HAP-1 (cell line): ENCODE results near the gene PYCR2.
"Not testable (repeated sequence)": the region's sequence is repeated elsewhere in the genome, so short reads cannot be mapped to it uniquely, and the experiment has no call there.

Experiments
- DNase-seq, 2 experiments: peaks; one replicate each; pipeline ENCODE4 v3.0.0-alpha.2; 2016 to 2020; ENCODE audit warnings: low spot score in 2 of 2
- H3K27me3 ChIP-seq: fragments of 250-450 bp; sonication (Bioruptor Pico); 2 replicates; pipeline ENCODE4 v1.5.1; 2020; ENCODE audit warnings: low read depth, mild to moderate bottlenecking, moderate library complexity
- H3K36me3 ChIP-seq: fragments of 250-450 bp; sonication (Bioruptor Pico); replicated peaks from 2 replicates; pipeline ENCODE4 v1.5.1; 2020; ENCODE audit warnings: mild to moderate bottlenecking
- H3K4me1 ChIP-seq: fragments of 250-450 bp; sonication (Bioruptor Pico); 2 replicates; pipeline ENCODE4 v1.5.1; 2020; ENCODE audit warnings: mild to moderate bottlenecking
- H3K4me3 ChIP-seq: fragments of 250-450 bp; sonication (Bioruptor Pico); 2 replicates; pipeline ENCODE4 v1.5.1; 2020; ENCODE audit warnings: mild to moderate bottlenecking, moderate library complexity
- H3K9me3 ChIP-seq: fragments of 250-450 bp; sonication (Bioruptor Pico); 2 replicates; pipeline ENCODE4 v1.5.1; 2020; ENCODE audit warnings: mild to moderate bottlenecking, moderate library complexity
- in situ Hi-C: fragments of 300-500 bp; cut with MboI; formaldehyde crosslinking; loops from 3 replicates; pipeline ENCODE4 v1.14.3; 2020; ENCODE audit warnings: low sequenced_read_pairs, inconsistent platforms, mixed read lengths

PYCR2 gene

DNA sequence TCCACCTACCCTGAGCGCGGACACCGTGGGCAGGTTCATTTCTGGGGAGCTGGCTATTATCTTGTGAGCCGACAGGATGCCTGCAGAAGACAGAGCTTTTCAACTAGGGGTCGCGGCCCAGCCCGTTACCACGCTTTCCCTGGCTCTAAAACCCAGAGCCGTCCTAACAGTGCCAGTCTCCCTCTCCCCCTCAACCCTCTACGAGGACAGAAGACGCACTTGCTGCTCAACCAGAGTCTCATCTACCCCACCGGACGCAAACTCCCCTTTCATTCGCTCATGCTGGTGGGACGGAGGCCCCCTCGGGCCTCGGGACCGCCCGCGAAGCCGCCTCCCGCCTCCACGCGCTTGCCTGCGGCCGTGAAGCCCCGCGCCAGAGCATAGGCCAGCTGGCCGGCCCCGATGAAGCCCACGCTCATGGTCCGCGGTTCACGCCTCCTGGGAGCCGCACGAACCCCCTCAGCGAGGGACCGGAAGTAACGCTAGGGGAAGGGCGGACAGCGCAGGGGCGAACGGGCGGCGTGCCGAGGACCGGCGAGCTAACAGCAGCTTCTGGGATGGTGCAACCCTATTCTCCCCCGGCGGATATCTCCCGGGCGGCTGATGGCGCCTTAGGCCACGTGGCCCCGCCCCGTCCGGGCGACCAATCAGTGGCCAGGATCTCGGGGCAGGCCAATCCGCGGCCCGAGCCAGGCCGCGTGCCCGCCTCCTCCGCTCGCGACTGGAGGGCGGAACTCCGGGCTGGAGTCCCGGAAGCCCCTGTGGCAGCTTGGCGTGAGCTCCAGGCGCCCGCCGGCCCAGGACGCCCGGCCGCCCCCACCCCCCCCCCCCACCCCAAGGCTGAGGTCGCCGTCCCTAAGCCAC lies at the start of gene PYCR2:
Gene PYCR2 (minus strand): TSS at position 559 of the 864 bp plus-strand sequence. CDS start 140 bp downstream, at position 419.
- Histone ChIP-seq H3K27me3 (no peaks in the 10 kb centered on the region), H3K9me3 (no peaks in the 10 kb centered on the region), H3K4me3 (peak within 1 kb of the TSS; percentile 96), H3K4me1 (peaks cover 6% of the 10 kb centered on the region; the same call in 1 of the 2 replicates), H3K36me3 (peaks cover 40% of the 10 kb centered on the region)
- in situ Hi-C loops, result no loop called here
- DNase-seq, result peak; percentile 94 to 96

DNA sequence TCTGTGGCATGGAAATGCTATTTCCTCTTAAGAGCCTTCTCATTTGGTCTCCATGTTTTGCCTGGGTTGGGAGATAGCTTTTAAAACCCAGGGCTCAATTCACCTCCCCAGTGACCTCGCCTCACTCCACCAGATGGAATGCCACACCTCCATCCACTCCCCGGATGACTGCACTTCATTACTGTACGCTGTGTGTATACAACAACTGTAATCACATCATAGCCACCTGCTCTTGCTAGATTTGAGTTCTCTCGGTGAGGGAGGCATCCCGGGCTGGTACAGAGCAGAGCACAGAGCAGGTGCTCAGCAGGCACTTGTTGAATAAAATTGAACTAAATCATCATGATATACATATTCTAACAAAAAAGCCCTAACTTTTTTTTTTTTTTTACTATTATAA lies 49.1 kb upstream of the PYCR2 start:
- Histone ChIP-seq H3K9me3 (no peaks in the 10 kb centered on the region), H3K4me3 (no peak overlapping the region), H3K4me1 (no peaks in the 10 kb centered on the region), H3K36me3 (no peaks in the 10 kb centered on the region; the same call in 1 of the 2 replicates), H3K27me3 (no peaks in the 10 kb centered on the region)
- DNase-seq, result no peak
- in situ Hi-C loops, result no loop called here

DNA sequence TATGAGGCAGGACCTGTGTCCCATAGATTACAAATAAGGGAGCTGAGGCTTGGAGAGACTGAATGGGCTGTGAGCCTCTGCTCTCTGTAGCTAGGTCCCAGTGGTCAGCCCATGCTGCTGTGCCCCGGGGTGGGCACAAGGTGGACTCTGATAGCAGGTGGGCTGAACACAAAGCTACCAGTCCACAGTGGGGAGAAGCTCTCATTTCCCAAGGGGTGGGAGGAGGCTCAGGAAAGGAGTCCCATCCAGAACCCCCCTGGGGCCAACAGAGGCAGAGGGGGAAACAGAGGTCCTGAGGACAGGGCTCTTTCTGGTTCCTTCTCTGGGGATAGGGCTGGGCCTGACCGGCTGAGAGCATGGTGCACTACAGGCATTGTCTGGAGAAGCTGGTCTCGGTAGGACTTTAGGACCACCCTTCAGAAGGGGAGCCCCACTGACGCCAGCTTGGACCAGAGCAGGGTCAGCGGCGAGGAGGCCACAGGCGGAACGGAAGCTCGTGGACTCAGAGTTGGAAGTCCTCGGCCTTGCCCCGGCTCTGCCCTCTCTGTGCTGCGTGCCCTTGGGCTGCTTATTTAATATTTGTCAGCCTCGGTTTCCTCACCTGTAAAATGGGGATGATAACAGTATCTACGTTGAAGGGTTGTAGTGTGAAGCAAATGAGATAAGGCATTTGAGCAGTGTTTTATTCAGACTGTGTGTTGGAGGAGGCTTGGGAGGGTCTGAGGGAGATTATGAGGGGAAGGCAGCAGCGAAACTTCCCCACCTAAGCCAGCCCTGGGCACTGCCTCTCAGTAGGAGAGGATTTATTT lies 48.5 kb upstream of the PYCR2 start:
- Histone ChIP-seq H3K27me3 (no peaks in the 10 kb centered on the region), H3K9me3 (no peaks in the 10 kb centered on the region), H3K4me3 (no peak overlapping the region), H3K4me1 (no peaks in the 10 kb centered on the region), H3K36me3 (no peaks in the 10 kb centered on the region)
- in situ Hi-C loops, result no loop called here
- DNase-seq, result no peak

DNA sequence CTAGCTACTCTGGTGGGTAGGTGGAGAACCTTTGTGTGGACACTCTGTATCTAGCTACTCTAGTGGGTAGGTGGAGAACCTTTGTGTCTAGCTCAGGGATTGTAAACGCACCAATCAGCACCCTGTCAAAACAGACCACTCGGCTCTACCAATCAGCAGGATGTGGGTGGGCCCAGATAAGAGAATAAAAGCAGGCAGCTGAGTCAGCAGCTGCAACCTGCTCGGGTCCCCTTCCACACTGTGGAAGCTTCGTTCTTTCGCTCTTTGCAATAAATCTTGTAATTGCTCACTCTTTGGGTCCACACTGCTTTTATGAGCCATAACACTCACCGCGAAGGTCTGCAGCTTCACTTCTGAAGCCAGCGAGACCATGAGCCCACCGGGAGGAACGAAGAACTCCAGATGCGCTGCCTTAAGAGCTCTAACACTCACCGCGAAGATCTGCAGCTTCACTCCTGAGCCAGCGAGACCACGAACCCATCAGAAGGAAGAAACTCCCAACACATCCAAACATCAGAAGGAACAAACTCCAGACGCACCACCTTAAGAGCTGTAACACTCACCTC lies 46.6 kb upstream of the PYCR2 start:
- H3K36me3 ChIP-seq, DNase-seq, H3K4me3 ChIP-seq, H3K9me3 ChIP-seq, in situ Hi-C loops, H3K27me3 ChIP-seq, H3K4me1 ChIP-seq: not testable (repeated sequence)

DNA sequence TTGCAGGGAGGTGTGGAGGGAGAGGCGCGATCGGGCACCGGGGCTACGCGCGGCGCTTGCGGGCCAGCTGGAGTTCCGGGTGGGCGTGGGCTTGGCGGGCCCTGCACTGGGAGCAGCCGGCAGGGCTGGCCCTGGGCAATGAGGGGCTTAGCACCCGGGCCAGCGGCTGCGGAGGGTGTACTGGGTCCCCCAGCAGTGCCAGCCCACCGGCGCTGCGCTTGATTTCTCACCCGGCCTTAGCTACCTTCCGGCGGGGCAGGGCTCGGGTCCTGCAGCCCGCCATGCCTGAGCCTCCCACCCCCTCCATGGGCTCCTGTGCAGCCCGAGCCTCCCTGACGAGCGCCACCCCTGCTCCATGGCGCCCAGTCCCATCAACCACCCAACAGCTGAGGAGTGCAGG lies 45.7 kb upstream of the PYCR2 start:
- H3K4me3 ChIP-seq, H3K9me3 ChIP-seq, DNase-seq, H3K4me1 ChIP-seq, H3K36me3 ChIP-seq, in situ Hi-C loops, H3K27me3 ChIP-seq: not testable (repeated sequence)

DNA sequence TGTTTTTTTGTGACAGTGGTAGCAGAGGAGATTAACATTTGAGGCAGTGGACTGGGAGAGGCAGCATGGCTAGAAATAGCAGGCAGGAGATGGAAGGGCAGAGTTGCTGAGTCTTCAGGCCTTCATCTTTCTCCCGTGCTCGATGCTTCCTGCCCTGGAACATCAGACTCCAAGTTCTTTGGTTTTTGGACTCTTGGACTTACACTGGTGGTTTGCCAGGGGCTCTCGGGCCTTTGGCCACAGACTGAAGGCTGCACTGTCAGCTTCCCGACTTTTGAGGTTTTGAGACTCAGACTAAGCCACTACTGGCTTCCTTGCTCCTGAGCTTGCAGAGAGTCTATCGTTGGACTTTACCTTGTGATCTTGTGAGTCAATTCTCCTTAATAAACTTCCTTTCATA lies 41.2 kb upstream of the PYCR2 start:
- Histone ChIP-seq H3K27me3 (no peaks in the 10 kb centered on the region), H3K4me1 (no peaks in the 10 kb centered on the region), H3K36me3 (no peaks in the 10 kb centered on the region), H3K9me3 (no peaks in the 10 kb centered on the region), H3K4me3 (no peak overlapping the region)
- no peak for DNase-seq
- in situ Hi-C loops, result no loop called here

DNA sequence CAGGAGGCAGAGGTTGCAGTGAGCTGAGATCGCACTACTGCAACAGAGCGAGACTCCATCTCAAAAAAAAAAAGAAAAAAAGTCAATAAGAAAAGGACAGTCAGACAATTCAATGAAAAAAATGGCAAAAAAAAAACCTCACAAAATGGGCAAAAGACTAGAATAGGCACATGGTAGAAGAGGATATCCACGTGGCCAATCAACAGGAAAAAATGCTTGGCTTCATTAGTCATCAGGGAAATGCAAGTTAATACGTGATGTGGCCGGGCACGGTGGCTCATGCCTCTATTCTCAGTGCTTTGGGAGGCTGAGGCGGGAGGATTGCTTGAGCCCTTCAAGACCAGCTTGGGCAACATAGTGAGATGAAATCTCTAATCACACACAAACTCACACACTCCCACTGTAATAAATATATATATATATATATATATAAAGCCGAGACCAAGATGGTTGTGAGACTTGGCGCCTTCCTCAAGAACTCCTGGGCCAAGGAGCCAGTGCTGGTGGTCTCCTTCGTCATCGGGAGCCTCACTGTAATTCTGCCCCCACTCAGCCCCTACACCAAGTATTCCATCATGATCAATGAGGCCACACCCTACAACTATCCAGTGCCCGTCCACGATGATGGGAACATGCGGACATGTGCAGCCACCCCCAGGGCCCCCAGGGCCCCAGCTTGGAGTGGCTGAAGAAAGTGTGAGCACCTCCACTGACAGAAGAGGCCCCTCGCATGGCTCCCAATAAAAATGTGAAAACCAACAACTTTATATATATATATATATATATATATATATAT lies 39.9 kb upstream of the PYCR2 start:
- Histone ChIP-seq H3K36me3 (no peaks in the 10 kb centered on the region), H3K9me3 (no peaks in the 10 kb centered on the region), H3K4me3 (no peak overlapping the region), H3K4me1 (no peaks in the 10 kb centered on the region), H3K27me3 (no peaks in the 10 kb centered on the region)
- in situ Hi-C loops, result no loop called here
- no peak for DNase-seq

DNA sequence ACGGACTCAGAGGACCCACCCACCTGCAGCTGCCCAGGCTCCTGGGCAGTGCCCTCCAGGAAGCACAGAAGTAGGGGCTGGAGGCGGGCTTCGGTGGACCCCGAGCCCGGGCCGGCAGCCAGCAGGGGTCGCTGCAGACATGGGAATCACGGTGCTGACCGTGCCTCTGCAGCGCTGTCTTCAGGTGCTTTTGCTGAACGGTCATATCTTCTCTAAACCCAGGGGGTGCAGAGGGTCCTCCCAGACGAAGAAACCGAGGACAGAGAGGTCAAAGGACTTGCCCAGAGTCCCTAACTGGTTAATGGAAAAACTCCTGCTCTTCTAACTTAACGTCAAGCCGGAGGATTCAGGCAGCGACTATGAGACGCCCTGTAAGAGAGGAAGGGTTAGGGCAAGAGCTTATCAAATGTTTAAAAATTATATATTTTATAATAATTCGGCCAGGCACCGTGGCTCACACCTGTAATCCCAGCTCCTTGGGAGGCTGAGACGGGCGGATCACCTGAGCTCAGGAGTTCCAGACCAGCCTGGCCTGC lies 38.5 kb upstream of the PYCR2 start:
- no peaks in the 10 kb centered on the region for H3K36me3 ChIP-seq
- in situ Hi-C loops, result no loop called here
- H3K4me1 ChIP-seq, result no peaks in the 10 kb centered on the region
- H3K4me3 ChIP-seq, result no peak overlapping the region
- H3K9me3 ChIP-seq, result no peaks in the 10 kb centered on the region
- no peaks in the 10 kb centered on the region for H3K27me3 ChIP-seq
- DNase-seq, result peak in 1 of 2 experiments; percentile 87

DNA sequence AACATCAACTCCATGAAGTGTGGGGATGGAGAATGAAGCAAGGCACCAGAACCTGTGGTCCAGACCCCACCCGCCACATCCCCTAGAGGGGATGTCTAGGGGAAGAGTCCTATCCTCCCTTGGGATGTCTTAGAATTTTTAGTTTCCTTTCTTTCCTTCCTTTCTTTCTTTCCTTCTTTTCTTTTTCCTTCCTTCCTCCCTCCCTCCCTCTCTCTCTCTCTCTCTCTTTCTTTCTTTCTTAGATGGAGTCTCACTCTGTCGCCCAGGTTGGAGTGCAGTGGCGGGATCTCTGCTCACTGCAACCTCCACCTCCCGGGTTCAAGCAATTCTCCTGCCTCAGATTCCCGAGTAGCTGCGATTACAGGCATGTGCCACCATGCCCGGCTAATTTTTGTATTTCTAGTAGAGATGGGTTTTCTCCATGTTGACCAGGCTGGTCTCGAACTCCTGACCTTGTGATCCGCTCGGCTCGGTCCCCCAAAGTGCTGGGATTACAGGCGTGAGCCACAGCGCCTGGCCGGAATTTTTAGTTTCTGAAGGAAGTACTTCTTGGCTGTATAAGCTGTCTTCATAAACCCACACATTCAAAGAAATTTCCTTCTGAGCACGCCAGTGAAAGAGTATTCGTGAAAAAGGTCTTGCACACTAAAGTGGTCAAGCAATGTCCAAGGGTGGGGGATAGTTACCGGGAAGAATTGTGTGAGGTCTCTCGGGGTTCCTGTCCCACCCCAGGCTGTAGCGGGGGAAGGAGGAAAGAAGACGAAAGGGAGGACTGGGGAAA lies 37.8 kb upstream of the PYCR2 start:
- no peaks in the 10 kb centered on the region for H3K36me3 ChIP-seq
- no peaks in the 10 kb centered on the region for H3K9me3 ChIP-seq
- in situ Hi-C loops, result no loop called here
- no peaks in the 10 kb centered on the region for H3K4me1 ChIP-seq
- no peaks in the 10 kb centered on the region for H3K27me3 ChIP-seq
- no peak overlapping the region for H3K4me3 ChIP-seq
- DNase-seq, result no peak

DNA sequence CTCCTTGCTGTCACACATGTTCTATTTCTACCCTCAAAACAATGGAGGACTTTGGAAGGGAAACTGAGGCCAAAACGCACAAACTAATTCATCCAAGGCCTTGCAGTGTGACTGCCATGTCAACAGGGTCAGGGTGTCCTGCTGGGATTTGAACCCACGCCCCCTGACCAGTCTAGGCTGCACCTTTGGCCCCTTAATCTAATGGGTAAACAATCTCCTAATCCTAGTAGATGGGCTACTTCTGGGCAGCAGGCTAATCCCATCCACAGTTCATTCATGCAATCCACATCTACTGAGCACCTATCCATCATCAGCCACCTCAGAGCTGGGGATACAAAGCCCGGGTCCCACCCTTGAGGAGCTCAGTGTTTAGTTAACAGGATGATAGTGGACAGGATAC lies 34.0 kb upstream of the PYCR2 start:
- Histone ChIP-seq H3K4me3 (no peak overlapping the region), H3K36me3 (no peaks in the 10 kb centered on the region), H3K27me3 (no peaks in the 10 kb centered on the region), H3K4me1 (no peaks in the 10 kb centered on the region), H3K9me3 (no peaks in the 10 kb centered on the region)
- in situ Hi-C loops, result no loop called here
- no peak for DNase-seq

DNA sequence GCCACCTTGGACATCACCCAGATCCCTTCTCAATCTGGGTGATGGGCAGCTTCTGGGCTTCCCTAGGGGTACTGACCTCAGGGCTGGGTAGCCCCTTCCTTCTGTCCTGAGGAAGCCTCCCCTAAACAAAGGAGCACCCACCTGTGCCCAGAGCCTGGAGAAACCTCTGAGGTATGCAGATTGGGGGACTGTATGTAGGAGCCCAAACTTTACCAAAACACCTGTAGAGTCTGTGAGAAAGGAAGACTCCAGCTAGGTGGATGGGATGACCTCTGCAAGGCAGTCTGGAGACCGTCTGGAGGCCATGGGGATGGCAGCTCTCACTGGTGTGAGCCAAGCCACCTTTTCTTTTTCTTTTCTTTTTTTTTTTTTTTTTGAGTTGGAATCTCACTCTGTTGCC lies 30.7 kb upstream of the PYCR2 start:
- H3K4me3 ChIP-seq, result no peak overlapping the region
- DNase-seq, result no peak
- in situ Hi-C loops, result no loop called here
- no peaks in the 10 kb centered on the region for H3K27me3 ChIP-seq
- no peaks in the 10 kb centered on the region for H3K4me1 ChIP-seq
- H3K9me3 ChIP-seq, result no peaks in the 10 kb centered on the region
- H3K36me3 ChIP-seq, result no peaks in the 10 kb centered on the region

DNA sequence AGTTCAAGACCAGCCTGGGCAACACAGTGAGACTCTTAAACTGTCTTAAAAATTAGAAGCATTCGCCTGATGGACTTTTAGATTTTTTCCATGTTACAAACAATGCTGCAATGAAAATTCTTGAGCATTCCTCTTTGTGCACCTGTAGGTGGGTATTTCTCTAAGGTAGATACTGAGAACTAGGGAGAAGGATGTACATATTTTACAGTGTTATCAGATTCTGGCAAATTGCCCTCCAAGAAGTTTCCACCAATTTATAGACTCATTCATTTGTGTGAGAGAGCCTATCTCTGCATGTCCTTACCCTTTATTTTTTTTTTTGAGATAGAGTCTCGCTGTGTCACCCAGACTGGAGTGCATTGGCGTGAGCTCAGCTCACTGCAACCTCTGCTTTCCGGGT lies 29.3 kb upstream of the PYCR2 start:
- H3K9me3 ChIP-seq, result no peaks in the 10 kb centered on the region
- no peak overlapping the region for H3K4me3 ChIP-seq
- no peaks in the 10 kb centered on the region for H3K36me3 ChIP-seq
- DNase-seq, result no peak
- H3K27me3 ChIP-seq, result no peaks in the 10 kb centered on the region
- in situ Hi-C loops, result no loop called here
- no peaks in the 10 kb centered on the region for H3K4me1 ChIP-seq
